Esophagus squamous epithelium (tissue), 4 donors: ENCODE results near the gene SYTL3.

Experiments used
- POLR2A ChIP-seq, 4 donors: fragments of 450-650 bp; IDR thresholded peaks; one replicate each; pipeline ENCODE4 v1.6.1; 2017; ENCODE audit warnings: antibody characterized with exemption in 4 of 4, mild to moderate bottlenecking in 4 of 4, moderate library complexity in 3 of 4
- TF ChIP-seq, protein P1 (sequence below), 6 experiments: fragments of 450-650 bp in 4 of 6; fragments of 200-600 bp in 2 of 6; sonication (generic) in 2 of 6; IDR thresholded peaks; one replicate each; pipeline ENCODE4 v1.5.1; 2016 to 2019; ENCODE audit warnings: antibody characterized with exemption in 6 of 6, mild to moderate bottlenecking in 4 of 6, moderate library complexity in 4 of 6

DNA sequence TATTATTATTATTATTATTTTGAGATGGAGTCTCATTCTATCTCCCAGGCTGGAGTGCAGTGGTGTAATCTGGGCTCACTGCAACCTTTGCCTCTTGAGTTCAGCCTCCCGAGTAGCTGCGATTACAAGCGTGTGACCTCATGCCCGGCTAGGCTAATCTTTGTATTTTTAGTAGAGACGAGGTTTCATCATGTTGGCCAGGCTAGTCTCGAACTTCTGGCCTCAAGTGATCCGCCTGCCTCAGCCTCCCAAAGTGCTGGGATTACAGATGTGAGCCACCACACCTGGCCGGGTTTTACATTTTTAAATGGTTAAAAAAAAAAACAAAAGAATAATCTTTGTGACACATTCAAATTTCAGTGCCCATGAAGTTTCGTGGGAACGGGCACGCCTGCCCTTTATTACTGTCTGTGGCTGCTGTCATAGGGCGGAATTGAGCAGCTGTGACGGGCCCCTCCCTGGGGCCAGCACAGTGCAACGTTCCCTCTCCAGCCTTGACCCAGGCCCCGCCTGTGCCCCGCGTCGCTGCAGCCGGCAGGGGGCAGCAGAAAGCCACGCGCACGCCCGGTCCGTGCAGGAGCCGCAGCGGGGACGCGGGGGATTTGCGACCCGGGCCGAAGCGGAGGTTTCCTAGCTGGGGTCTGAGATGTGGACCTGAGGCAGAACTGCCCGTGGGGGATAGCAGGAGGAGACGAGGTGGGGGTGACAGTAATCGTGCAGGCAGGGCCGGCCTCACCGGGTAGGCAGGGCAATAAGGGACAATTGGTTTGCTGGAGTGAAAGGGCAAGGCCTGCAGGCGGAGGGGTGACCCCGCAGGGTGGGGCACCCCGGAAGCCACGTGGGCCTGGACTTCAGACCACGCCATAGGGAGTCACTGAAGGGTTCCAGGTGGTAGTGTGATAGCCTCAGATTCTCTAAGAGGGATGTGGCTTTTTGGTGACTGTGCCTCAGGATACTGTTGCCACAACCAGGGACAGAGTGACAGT lies 54.3 kb downstream of the SYTL3 start:
- TF ChIP-seq, protein P1, sequence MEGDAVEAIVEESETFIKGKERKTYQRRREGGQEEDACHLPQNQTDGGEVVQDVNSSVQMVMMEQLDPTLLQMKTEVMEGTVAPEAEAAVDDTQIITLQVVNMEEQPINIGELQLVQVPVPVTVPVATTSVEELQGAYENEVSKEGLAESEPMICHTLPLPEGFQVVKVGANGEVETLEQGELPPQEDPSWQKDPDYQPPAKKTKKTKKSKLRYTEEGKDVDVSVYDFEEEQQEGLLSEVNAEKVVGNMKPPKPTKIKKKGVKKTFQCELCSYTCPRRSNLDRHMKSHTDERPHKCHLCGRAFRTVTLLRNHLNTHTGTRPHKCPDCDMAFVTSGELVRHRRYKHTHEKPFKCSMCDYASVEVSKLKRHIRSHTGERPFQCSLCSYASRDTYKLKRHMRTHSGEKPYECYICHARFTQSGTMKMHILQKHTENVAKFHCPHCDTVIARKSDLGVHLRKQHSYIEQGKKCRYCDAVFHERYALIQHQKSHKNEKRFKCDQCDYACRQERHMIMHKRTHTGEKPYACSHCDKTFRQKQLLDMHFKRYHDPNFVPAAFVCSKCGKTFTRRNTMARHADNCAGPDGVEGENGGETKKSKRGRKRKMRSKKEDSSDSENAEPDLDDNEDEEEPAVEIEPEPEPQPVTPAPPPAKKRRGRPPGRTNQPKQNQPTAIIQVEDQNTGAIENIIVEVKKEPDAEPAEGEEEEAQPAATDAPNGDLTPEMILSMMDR (IDR thresholded peaks at IDR 0.05): peak; percentile 97 to 100 (median 99)
- peak in 1 of 4 donors; percentile 26 for TF ChIP-seq POLR2A (IDR thresholded peaks at IDR 0.05)
